CD14-positive monocyte (primary cell): ENCODE results near the gene SRSF4. TPM values are rescaled to one million over a fixed set of nuclear protein-coding genes. Genes with fewer than 3 reads are reported as not detected.
A peak's percentile ranks its signal among the peaks of the same experiment; 100 is the strongest.

ENCODE experiments used
- DNase-seq, 3 donors: peaks; one replicate each; pipeline ENCODE4 v3.0.0-alpha.2; 2011 to 2022
- H2AFZ ChIP-seq: 2 replicates; pipeline ENCODE4 v1.6.0; 2012; ENCODE audit warnings: mild to moderate bottlenecking, low read depth, low read length, inconsistent platforms; ENCODE audit not compliant: insufficient read depth, poor library complexity, severe bottlenecking
- H3K27ac ChIP-seq, 2 donors: 1 replicate in 1 of 2; 2 replicates in 1 of 2; pipeline ENCODE4 v1.5.1; 2012 to 2013; ENCODE audit warnings: low read length in 2 of 2, control low read depth in 1 of 2, inconsistent platforms in 1 of 2, low read depth in 1 of 2, mild to moderate bottlenecking in 1 of 2
- H3K27me3 ChIP-seq, 2 donors: one replicate each; pipeline versions ENCODE4 v1.6.0 to v1.6.1; 2011 to 2013; ENCODE audit warnings: low read length in 2 of 2; ENCODE audit not compliant: control insufficient read depth in 2 of 2, insufficient read depth in 2 of 2
- H3K36me3 ChIP-seq, 2 donors: replicated peaks in 1 of 2; 1 replicate in 1 of 2; 2 replicates in 1 of 2; pipeline versions ENCODE4 v1.5.1 to v1.6.1; 2012 to 2013; ENCODE audit warnings: low read length in 2 of 2, control low read depth in 1 of 2, inconsistent platforms in 1 of 2, mild to moderate bottlenecking in 1 of 2; ENCODE audit not compliant: insufficient read depth in 2 of 2, control insufficient read depth in 1 of 2
- H3K4me1 ChIP-seq, 2 donors: 1 replicate in 1 of 2; 2 replicates in 1 of 2; pipeline versions ENCODE4 v1.5.1 to v1.6.1; 2012 to 2013; ENCODE audit warnings: low read length in 2 of 2, control low read depth in 1 of 2, inconsistent platforms in 1 of 2, mild to moderate bottlenecking in 1 of 2, moderate library complexity in 1 of 2; ENCODE audit not compliant: insufficient read depth in 2 of 2, control insufficient read depth in 1 of 2
- H3K4me2 ChIP-seq: replicated peaks from 2 replicates; pipeline ENCODE3; 2012; ENCODE audit warnings: low read length, moderate library complexity, mild to moderate bottlenecking; ENCODE audit not compliant: poor library complexity, severe bottlenecking; ENCODE audit errors: extremely low read depth
- H3K4me3 ChIP-seq, 3 experiments: fragments of 200-600 bp in 1 of 3; sonication (generic) in 1 of 3; replicated peaks in 1 of 3; 1 replicate in 2 of 3; 2 replicates in 1 of 3; pipeline ENCODE4 v1.5.1; 2011 to 2013; ENCODE audit warnings: low read length in 3 of 3, mild to moderate bottlenecking in 3 of 3, control low read depth in 2 of 3, low read depth in 2 of 3, inconsistent platforms in 1 of 3, moderate library complexity in 1 of 3
- H3K79me2 ChIP-seq: 2 replicates; pipeline ENCODE4 v1.6.0; 2012; ENCODE audit warnings: mild to moderate bottlenecking, control low read depth, inconsistent platforms, low read length, moderate library complexity; ENCODE audit not compliant: insufficient read depth
- H3K9ac ChIP-seq: 2 replicates; pipeline ENCODE4 v1.6.0; 2017; ENCODE audit warnings: low read length, mild to moderate bottlenecking; ENCODE audit not compliant: insufficient read depth, poor library complexity, severe bottlenecking
- H3K9me3 ChIP-seq, 2 donors: replicated peaks in 1 of 2; 1 replicate in 1 of 2; 2 replicates in 1 of 2; pipeline versions ENCODE4 v1.5.1 to v1.6.1; 2012 to 2013; ENCODE audit warnings: low read length in 2 of 2, control low read depth in 1 of 2; ENCODE audit not compliant: control insufficient read depth in 1 of 2, insufficient read depth in 1 of 2
- H4K20me1 ChIP-seq: 2 replicates; pipeline ENCODE4 v1.6.0; 2012; ENCODE audit warnings: mild to moderate bottlenecking, low read length, control low read depth, moderate library complexity; ENCODE audit not compliant: insufficient read depth
- H3K27ac Mint-ChIP-seq, 7 donors: one replicate each; pipeline ENCODE4 v1.8.0; 2020; ENCODE audit warnings: mild to moderate bottlenecking in 7 of 7, mixed read lengths in 7 of 7, moderate library complexity in 6 of 7, inconsistent platforms in 2 of 7
- H3K27me3 Mint-ChIP-seq, 3 donors: one replicate each; pipeline ENCODE4 v1.8.0; 2021 to 2022; ENCODE audit warnings: low read depth in 3 of 3, mild to moderate bottlenecking in 3 of 3, mixed read lengths in 3 of 3, moderate library complexity in 3 of 3, inconsistent platforms in 1 of 3
- H3K36me3 Mint-ChIP-seq, 2 donors: one replicate each; pipeline ENCODE4 v1.8.0; 2020; ENCODE audit warnings: mixed read lengths in 2 of 2, inconsistent platforms in 1 of 2, mild to moderate bottlenecking in 1 of 2
- H3K4me1 Mint-ChIP-seq: one replicate; pipeline ENCODE4 v1.8.0; 2020; ENCODE audit warnings: mild to moderate bottlenecking, mixed read lengths
- H3K4me3 Mint-ChIP-seq, 2 donors: one replicate each; pipeline ENCODE4 v1.8.0; 2020; ENCODE audit warnings: mild to moderate bottlenecking in 2 of 2, mixed read lengths in 2 of 2, moderate library complexity in 1 of 2
- H3K9me3 Mint-ChIP-seq, 7 donors: one replicate each; pipeline ENCODE4 v1.8.0; 2020 to 2022; ENCODE audit warnings: mixed read lengths in 7 of 7, mild to moderate bottlenecking in 6 of 7, moderate library complexity in 6 of 7, inconsistent platforms in 2 of 7
- WGBS: methylation state at CpG from one replicate; pipeline ENCODE4 v1.1.5; 2013; ENCODE audit warnings: missing lambda C conversion rate; ENCODE audit not compliant: insufficient coverage; 5-methylcytosine and 5-hydroxymethylcytosine counted together
- intact Hi-C, 2 donors: fragments of 100-400 bp; cut with micrococcal nuclease; formaldehyde crosslinking; loops; one replicate each; pipeline versions ENCODE4 v1.15.0 to v1.15.1; 2023
- polyA plus RNA-seq, 3 donors: library from polyadenylated mRNA; depleted of rRNA in 1 of 3; unstranded in 2 of 3; stranded (reverse) in 1 of 3; fragments of 300-500 nt in 2 of 3; fragments of >200 nt in 1 of 3; fragmentation: Illumina TruSeq in 2 of 3; gene quantifications; 1 replicate in 2 of 3; 2 replicates in 1 of 3; pipeline ENCODE4 v1.2.3, GENCODE V29; 2012 to 2021
- TF ChIP-seq, protein P1 (sequence below): fragments of 200-600 bp; IDR thresholded peaks from one replicate; pipeline ENCODE4 v1.8.0; 2022; ENCODE audit warnings: antibody characterized with exemption, mild to moderate bottlenecking

SRSF4 gene
- polyA plus RNA-seq, 3 donors = 38.4 to 66.8 (median 55.5) TPM

DNA sequence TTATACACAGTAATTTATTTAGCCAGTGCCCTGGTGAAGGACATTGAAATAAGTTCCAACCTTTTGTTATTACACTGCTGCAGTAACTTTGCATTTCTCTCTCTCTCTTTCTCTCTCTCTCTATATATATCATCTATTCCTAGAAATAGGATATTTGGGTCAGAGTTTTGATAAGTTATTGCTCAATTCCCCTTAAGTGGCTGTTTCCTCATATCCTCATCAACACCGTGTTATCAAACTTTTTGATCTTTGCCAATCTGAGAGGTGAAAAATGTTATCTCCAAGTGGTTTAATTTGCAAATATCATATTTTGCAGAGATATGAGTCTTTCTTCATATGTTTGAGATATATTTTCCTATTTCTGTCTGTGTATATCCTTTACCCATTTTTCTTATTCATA lies 1.6 kb upstream of the SRSF4 start:
- no peak overlapping the region for H3K27ac ChIP-seq
- Mint-ChIP-seq H3K27me3 (peaks cover 0 to 4% (median 3%) of the 10 kb centered on the region in 3 donors), H3K4me1 (peaks cover 37% of the 10 kb centered on the region), H3K9me3 (peaks cover 0 to 4% (median 0%) of the 10 kb centered on the region in 7 donors), H3K4me3 (no peak overlapping the region), H3K27ac (no peak overlapping the region), H3K36me3 (peaks cover 7 to 8% of the 10 kb centered on the region in 2 donors)
- intact Hi-C loops = loop anchor here (2.0 to 10.0 kb wide), 4 partner anchors 20 to 676 kb away; partner anchors contain the start of genes RCC1 (in 1 of the 2), RNU11 (in 1 of the 2) and TAF12 (in 1 of the 2)
- H3K4me3 ChIP-seq = no peak overlapping the region
- TF ChIP-seq, protein P1, sequence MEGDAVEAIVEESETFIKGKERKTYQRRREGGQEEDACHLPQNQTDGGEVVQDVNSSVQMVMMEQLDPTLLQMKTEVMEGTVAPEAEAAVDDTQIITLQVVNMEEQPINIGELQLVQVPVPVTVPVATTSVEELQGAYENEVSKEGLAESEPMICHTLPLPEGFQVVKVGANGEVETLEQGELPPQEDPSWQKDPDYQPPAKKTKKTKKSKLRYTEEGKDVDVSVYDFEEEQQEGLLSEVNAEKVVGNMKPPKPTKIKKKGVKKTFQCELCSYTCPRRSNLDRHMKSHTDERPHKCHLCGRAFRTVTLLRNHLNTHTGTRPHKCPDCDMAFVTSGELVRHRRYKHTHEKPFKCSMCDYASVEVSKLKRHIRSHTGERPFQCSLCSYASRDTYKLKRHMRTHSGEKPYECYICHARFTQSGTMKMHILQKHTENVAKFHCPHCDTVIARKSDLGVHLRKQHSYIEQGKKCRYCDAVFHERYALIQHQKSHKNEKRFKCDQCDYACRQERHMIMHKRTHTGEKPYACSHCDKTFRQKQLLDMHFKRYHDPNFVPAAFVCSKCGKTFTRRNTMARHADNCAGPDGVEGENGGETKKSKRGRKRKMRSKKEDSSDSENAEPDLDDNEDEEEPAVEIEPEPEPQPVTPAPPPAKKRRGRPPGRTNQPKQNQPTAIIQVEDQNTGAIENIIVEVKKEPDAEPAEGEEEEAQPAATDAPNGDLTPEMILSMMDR = no peak
- H3K4me1 ChIP-seq = peaks cover 27 to 38% of the 10 kb centered on the region in 2 donors
- H3K79me2 ChIP-seq = peaks cover 34% of the 10 kb centered on the region
- H3K9me3 ChIP-seq = no peaks in the 10 kb centered on the region
- H4K20me1 ChIP-seq = peaks cover 30% of the 10 kb centered on the region
- no peak for DNase-seq
- peaks cover 0 to 9% of the 10 kb centered on the region in 2 donors for H3K36me3 ChIP-seq
- WGBS = no CpG with 5 or more reads among the region's 1 CpG
- no peaks in the 10 kb centered on the region for H3K27me3 ChIP-seq
- H3K4me2 ChIP-seq = no peak overlapping the region
- no peak overlapping the region for H2AFZ ChIP-seq
- H3K9ac ChIP-seq = no peak overlapping the region

DNA sequence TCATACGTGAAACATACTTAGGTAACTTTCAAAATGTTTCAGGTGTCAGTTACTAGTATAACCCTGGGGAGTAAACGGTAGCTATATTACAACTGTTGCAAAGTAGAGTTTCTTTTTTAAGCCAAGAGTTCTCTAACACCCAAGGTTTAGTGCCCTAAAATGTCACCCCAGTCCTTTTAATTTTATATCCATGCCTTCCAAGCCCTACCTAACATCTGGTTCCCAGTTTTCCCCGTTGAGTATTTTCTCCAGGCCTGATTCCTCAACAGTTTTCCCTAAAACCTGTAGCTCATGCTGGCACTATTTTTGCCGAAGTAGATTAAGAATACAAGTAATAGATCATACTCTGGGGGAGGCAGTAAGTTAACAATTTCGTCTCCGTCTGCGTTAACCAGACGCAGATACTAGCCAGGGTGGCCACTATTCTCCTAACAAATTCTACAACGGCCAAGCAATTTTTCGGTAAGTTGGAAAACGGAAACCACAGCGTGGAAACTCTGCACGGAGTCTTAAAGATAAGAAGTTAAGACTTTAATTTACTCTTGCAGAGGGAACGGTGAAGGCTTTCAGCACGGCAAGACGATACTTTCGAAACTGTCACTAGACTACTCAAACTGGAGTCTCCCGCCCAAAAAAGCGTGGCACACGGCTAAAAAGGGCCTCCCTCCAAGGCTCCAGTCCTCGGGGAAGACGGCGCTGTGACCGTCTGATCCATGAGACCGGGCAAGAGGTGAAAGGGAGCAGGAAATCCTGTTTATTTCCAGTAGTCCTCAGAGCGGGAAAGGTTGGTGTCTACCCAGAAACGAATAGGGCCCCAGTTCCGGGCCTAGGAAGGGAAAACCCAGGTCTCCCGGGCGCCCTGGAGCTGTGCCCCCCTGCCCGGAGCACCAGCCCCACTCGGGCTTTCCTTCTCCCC lies 945 bp downstream of the SRSF4 start:
- intact Hi-C loops = loop anchor here (5.0 to 10.0 kb wide), 3 partner anchors 293 to 673 kb away; partner anchors contain the start of genes RCC1 (in 1 of the 2), RNU11 (in 1 of the 2) and TAF12 (in 1 of the 2)
- H3K27me3 Mint-ChIP-seq = no peaks in the 10 kb centered on the region
- no peak for DNase-seq
- peaks cover 7 to 11% of the 10 kb centered on the region in 2 donors for H3K36me3 Mint-ChIP-seq
- Histone ChIP-seq H3K4me2 (peak overlapping the region; percentile 89), H3K4me1 (peaks cover 35 to 52% of the 10 kb centered on the region in 2 donors), H4K20me1 (peaks cover 55% of the 10 kb centered on the region), H3K27me3 (no peaks in the 10 kb centered on the region), H3K9ac (peak overlapping the region; percentile 99), H3K9me3 (no peaks in the 10 kb centered on the region), H2AFZ (peak overlapping the region; percentile 80), H3K36me3 (peaks cover 0 to 9% of the 10 kb centered on the region in 2 donors), H3K4me3 (peak overlapping the region; percentile 80 to 91 (median 87)), H3K27ac (peak overlapping the region; percentile 91 to 96), H3K79me2 (peaks cover 59% of the 10 kb centered on the region)
- peaks cover 0 to 4% (median 0%) of the 10 kb centered on the region in 7 donors for H3K9me3 Mint-ChIP-seq
- peak overlapping the region; percentile 89 to 97 (median 94) for H3K27ac Mint-ChIP-seq
- 0% methylated on average over 22 of the region's 32 CpGs for WGBS
- TF ChIP-seq, protein P1 = no peak
- H3K4me3 Mint-ChIP-seq = peak overlapping the region; percentile 93 to 95
- peaks cover 54% of the 10 kb centered on the region for H3K4me1 Mint-ChIP-seq
